Measurements from ENCODE around the gene SHISA7.

- TF ChIP-seq CTCF (conservative IDR thresholded peaks at IDR 0.05; ENCODE audit: low read length) (no peak), EZH2phosphoT487 (IDR thresholded peaks at IDR 0.05; ENCODE audit: borderline replicate concordance) (no peak)
Measured at GRCh38 chr19:55460670-55461258, 17.7 kb upstream of the SHISA7 start.
